Measurements from ENCODE around the gene MYO1D.

MYO1D gene

DNA sequence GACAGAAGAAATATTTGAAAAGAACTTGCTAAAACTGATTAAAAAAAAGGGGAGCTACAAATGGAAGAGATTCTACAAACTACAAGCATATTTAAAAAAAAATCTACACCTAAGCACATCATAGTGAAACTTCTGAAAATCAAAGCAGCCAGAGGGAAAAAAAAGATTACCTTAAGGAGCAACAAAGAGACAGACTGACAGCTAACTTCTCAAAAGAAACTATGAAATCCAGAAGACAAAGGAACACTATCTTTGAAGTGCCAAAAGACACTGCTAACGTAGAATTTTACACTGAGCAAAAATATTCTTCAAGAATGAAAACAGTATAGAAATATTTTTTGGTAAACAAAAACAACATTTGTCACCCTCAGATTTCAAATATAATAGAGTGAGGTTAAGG is 151.2 kb downstream of the MYO1D start:
- TF ChIP-seq CEBPB (IDR thresholded peaks at IDR 0.05): no peak
- TF ChIP-seq TCF12 (IDR thresholded peaks at IDR 0.05; ENCODE audit: low read depth): no peak
- TF ChIP-seq NFIC (IDR thresholded peaks at IDR 0.05): no peak
- TF ChIP-seq YY1 (IDR thresholded peaks at IDR 0.05; ENCODE audit: low read depth): no peak
- TF ChIP-seq, protein P1, sequence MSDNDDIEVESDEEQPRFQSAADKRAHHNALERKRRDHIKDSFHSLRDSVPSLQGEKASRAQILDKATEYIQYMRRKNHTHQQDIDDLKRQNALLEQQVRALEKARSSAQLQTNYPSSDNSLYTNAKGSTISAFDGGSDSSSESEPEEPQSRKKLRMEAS (IDR thresholded peaks at IDR 0.05): no peak
- TF ChIP-seq, protein P2, sequence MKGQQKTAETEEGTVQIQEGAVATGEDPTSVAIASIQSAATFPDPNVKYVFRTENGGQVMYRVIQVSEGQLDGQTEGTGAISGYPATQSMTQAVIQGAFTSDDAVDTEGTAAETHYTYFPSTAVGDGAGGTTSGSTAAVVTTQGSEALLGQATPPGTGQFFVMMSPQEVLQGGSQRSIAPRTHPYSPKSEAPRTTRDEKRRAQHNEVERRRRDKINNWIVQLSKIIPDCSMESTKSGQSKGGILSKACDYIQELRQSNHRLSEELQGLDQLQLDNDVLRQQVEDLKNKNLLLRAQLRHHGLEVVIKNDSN (IDR thresholded peaks at IDR 0.05): no peak
- no peak for TF ChIP-seq EGR1 (IDR thresholded peaks at IDR 0.05)
- no peak for TF ChIP-seq CREB1 (IDR thresholded peaks at IDR 0.05; ENCODE audit: low read depth)
- TF ChIP-seq FOXM1 (IDR thresholded peaks at IDR 0.05; ENCODE audit: borderline replicate concordance, low read depth): no peak
- no peak for TF ChIP-seq TEAD4 (IDR thresholded peaks at IDR 0.05)
- TF ChIP-seq EP300 (IDR thresholded peaks at IDR 0.05; ENCODE audit: borderline replicate concordance): no peak
- TF ChIP-seq RAD21 (IDR thresholded peaks at IDR 0.05; ENCODE audit: low read depth): no peak
- TF ChIP-seq, protein P3, sequence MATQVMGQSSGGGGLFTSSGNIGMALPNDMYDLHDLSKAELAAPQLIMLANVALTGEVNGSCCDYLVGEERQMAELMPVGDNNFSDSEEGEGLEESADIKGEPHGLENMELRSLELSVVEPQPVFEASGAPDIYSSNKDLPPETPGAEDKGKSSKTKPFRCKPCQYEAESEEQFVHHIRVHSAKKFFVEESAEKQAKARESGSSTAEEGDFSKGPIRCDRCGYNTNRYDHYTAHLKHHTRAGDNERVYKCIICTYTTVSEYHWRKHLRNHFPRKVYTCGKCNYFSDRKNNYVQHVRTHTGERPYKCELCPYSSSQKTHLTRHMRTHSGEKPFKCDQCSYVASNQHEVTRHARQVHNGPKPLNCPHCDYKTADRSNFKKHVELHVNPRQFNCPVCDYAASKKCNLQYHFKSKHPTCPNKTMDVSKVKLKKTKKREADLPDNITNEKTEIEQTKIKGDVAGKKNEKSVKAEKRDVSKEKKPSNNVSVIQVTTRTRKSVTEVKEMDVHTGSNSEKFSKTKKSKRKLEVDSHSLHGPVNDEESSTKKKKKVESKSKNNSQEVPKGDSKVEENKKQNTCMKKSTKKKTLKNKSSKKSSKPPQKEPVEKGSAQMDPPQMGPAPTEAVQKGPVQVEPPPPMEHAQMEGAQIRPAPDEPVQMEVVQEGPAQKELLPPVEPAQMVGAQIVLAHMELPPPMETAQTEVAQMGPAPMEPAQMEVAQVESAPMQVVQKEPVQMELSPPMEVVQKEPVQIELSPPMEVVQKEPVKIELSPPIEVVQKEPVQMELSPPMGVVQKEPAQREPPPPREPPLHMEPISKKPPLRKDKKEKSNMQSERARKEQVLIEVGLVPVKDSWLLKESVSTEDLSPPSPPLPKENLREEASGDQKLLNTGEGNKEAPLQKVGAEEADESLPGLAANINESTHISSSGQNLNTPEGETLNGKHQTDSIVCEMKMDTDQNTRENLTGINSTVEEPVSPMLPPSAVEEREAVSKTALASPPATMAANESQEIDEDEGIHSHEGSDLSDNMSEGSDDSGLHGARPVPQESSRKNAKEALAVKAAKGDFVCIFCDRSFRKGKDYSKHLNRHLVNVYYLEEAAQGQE (IDR thresholded peaks at IDR 0.05; ENCODE audit: low read depth): no peak
- TF ChIP-seq TAF1 (IDR thresholded peaks at IDR 0.05; ENCODE audit: low read depth): no peak
- no peak for TF ChIP-seq ZBTB7A (IDR thresholded peaks at IDR 0.05; ENCODE audit: low read depth)

DNA sequence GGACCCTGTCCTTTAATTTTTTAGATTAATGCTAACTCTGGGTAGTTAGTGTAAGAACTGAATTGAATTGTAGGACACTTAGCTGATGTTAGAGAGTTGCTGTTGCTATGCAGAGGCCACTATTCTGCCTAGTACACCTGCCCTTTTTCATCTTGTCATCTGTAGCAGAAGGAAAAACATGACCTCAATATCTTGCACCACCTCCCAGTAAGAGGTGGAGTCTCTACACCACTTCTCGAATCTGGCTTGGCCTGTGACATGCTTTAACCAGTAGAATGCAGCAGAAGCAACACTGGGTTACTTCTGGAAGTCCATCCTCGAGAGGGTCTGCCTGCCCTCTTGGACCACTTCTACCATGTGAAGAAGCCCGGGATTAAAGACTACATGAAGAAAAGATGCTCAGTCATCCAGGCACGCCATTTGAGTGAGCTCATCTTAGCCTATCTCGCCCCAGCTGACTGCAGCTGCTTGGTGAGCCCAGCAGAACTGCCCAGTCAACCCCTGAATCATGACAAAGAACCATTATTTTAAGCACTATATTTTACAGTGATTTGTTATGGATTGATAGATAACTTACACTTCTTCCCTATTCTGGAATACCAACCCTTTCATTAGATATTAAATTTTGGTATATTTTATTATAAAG is 153.5 kb downstream of the MYO1D start:
- TF ChIP-seq, protein P3 (IDR thresholded peaks at IDR 0.05; ENCODE audit: low read depth): no peak
- TF ChIP-seq YY1 (IDR thresholded peaks at IDR 0.05; ENCODE audit: low read depth): no peak
- TF ChIP-seq EGR1 (IDR thresholded peaks at IDR 0.05): no peak
- TF ChIP-seq CREB1 (IDR thresholded peaks at IDR 0.05; ENCODE audit: low read depth): no peak
- no peak for TF ChIP-seq EP300 (IDR thresholded peaks at IDR 0.05; ENCODE audit: borderline replicate concordance)

DNA sequence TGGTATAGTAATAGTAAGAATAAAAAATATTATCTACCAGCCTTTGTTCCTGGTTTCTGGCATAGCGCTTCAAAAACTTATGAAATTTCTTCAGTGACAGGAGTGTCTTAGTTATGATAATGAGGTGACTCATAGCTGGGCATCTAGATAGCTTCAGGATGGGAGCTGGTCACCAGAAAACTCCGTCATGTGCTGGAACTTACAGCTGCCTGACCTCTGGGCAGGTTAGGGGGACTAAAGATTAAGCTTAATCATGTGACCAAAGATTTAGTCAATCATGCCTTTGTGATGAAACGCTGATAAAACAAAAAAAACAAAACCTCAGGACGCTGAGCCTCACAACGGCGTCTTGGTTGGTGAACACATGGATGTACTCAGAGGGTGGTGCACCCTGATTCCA is 154.2 kb downstream of the MYO1D start:
- TF ChIP-seq TCF12 (IDR thresholded peaks at IDR 0.05; ENCODE audit: low read depth): no peak
- no peak for TF ChIP-seq RAD21 (IDR thresholded peaks at IDR 0.05; ENCODE audit: low read depth)
- TF ChIP-seq FOXM1 (IDR thresholded peaks at IDR 0.05; ENCODE audit: borderline replicate concordance, low read depth): no peak
- TF ChIP-seq CREB1 (IDR thresholded peaks at IDR 0.05; ENCODE audit: low read depth): no peak
- TF ChIP-seq, protein P1 (IDR thresholded peaks at IDR 0.05): no peak
- TF ChIP-seq, protein P3 (IDR thresholded peaks at IDR 0.05; ENCODE audit: low read depth): no peak
- no peak for TF ChIP-seq NFIC (IDR thresholded peaks at IDR 0.05)
- no peak for TF ChIP-seq CEBPB (IDR thresholded peaks at IDR 0.05)
- TF ChIP-seq TAF1 (IDR thresholded peaks at IDR 0.05; ENCODE audit: low read depth): no peak
- TF ChIP-seq EGR1 (IDR thresholded peaks at IDR 0.05): no peak
- no peak for TF ChIP-seq TEAD4 (IDR thresholded peaks at IDR 0.05)
- TF ChIP-seq YY1 (IDR thresholded peaks at IDR 0.05; ENCODE audit: low read depth): no peak
- TF ChIP-seq ZBTB7A (IDR thresholded peaks at IDR 0.05; ENCODE audit: low read depth): no peak
- TF ChIP-seq, protein P2 (IDR thresholded peaks at IDR 0.05): no peak
- no peak for TF ChIP-seq EP300 (IDR thresholded peaks at IDR 0.05; ENCODE audit: borderline replicate concordance)

DNA sequence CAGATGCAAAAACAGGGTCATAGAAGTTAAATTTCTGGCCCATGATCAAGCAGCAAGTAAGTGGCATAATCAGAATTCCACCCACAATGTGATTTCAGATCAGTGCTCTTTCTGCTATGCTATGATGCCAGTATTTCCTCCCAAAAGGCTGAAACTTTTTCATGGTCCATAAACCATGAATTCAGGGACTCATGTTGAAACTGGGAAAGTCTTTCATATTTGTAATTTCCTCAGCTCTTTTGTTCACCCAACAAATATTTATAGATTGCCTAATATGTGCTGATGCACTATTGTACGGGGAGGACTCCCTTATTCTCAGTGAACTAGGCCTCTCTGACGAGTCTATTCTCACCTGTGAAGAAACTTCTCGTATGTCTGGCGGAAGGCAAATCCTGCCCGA is 156.3 kb downstream of the MYO1D start:
- TF ChIP-seq RAD21 (IDR thresholded peaks at IDR 0.05; ENCODE audit: low read depth) (no peak), TEAD4 (IDR thresholded peaks at IDR 0.05) (no peak), YY1 (IDR thresholded peaks at IDR 0.05; ENCODE audit: low read depth) (no peak), NFIC (IDR thresholded peaks at IDR 0.05) (no peak), ZBTB7A (IDR thresholded peaks at IDR 0.05; ENCODE audit: low read depth) (no peak), FOXM1 (IDR thresholded peaks at IDR 0.05; ENCODE audit: borderline replicate concordance, low read depth) (no peak), EGR1 (IDR thresholded peaks at IDR 0.05) (no peak), TCF12 (IDR thresholded peaks at IDR 0.05; ENCODE audit: low read depth) (no peak), CEBPB (IDR thresholded peaks at IDR 0.05) (no peak), CREB1 (IDR thresholded peaks at IDR 0.05; ENCODE audit: low read depth) (no peak)

Measured in Ishikawa (cell line).